Vagina (tissue), 2 donors: ENCODE measurements around the gene TMEM37. TPM values are rescaled to one million over a fixed set of nuclear protein-coding genes. Genes with fewer than 3 reads are reported as not detected.

Experiments
- DNase-seq, 2 donors: peaks; one replicate each; pipeline ENCODE4 v3.0.0-alpha.2; 2017; ENCODE audit errors: extremely low spot score in 2 of 2
- H3K27ac ChIP-seq: fragments of 200-600 bp; sonication (generic); one replicate; pipeline ENCODE4 v1.5.1; 2019
- H3K27me3 ChIP-seq: fragments of 200-600 bp; sonication (generic); one replicate; pipeline ENCODE4 v1.5.1; 2019
- H3K36me3 ChIP-seq, 2 donors: fragments of 200-600 bp; sonication (generic); one replicate each; pipeline ENCODE4 v1.5.1; 2017 to 2019
- H3K4me1 ChIP-seq: fragments of 200-600 bp; sonication (generic); one replicate; pipeline ENCODE4 v1.5.1; 2019
- H3K4me3 ChIP-seq, 2 donors: fragments of 200-600 bp; sonication (generic); 1 replicate in 1 of 2; 2 replicates in 1 of 2; pipeline ENCODE4 v1.5.1; 2016 to 2019
- H3K9me3 ChIP-seq: fragments of 200-600 bp; sonication (generic); one replicate; pipeline ENCODE4 v1.5.1; 2019
- POLR2A ChIP-seq, 2 donors: fragments of 450-650 bp; IDR thresholded peaks; one replicate each; pipeline ENCODE4 v1.6.1; 2017; ENCODE audit warnings: antibody characterized with exemption in 2 of 2, mild to moderate bottlenecking in 2 of 2, moderate library complexity in 2 of 2
- POLR2AphosphoS5 ChIP-seq, 2 donors: sonication (generic); formaldehyde crosslinking; IDR thresholded peaks; one replicate each; pipeline ENCODE4 v1.9.0; 2017; ENCODE audit warnings: antibody characterized with exemption in 2 of 2, mild to moderate bottlenecking in 2 of 2, low read depth in 1 of 2; ENCODE audit not compliant: insufficient read depth in 1 of 2
- intact Hi-C: fragments of 100-400 bp; cut with DNase I; formaldehyde crosslinking; loops from one replicate; pipeline ENCODE4 v1.15.1; 2023
- total RNA-seq: library from RNA; depleted of rRNA; stranded (reverse); fragments of >200 nt; gene quantifications from one replicate; pipeline ENCODE4 v1.2.3, GENCODE V29; 2016
- TF ChIP-seq, protein P1 (sequence below), 3 experiments: fragments of 450-650 bp in 2 of 3; fragments of 200-600 bp in 1 of 3; sonication (generic) in 1 of 3; IDR thresholded peaks; one replicate each; pipeline ENCODE4 v1.5.1; 2017 to 2019; ENCODE audit warnings: antibody characterized with exemption in 3 of 3, mild to moderate bottlenecking in 2 of 3, moderate library complexity in 2 of 3

Gene TMEM37
- total RNA-seq, 1 donor from 2014 or later, result 3.2 TPM

DNA sequence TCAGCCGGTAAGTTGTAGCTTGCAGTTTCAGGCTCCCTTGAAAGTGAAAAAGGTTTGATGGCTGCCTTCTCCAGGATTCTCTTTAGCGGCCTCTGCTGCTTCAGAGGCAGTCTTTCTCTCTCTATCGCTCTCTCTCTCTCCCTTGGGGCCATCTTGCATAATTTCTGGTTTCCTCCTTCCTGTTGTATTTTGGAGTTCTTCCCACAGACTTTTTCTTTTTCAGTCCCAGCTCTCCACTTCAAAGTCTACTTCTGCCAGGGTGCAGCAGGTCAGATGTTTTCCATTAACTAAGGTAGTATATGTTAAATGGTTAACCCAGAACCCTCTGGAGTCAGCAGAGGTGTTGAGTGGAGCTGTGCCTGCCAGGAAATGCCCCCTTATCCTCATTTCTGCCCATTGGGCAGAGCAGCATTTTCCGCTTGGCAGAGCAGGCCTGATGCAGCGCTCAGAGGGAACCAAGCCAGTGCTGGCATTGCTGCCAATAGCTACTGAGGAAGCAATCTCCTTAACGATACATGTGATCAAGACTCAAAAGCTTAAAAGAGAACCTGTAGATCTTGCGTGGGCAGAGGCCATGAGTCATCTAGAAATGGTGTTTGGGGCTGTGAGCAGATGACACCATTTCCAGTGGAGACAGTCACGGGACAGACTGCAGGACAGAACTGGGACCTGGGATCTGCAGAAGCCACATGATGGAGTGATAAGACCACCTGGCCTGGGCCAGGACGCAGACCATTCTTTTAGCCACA lies 44.1 kb upstream of the TMEM37 start:
- Histone ChIP-seq H3K36me3 (no peaks in the 10 kb centered on the region), H3K9me3 (no peaks in the 10 kb centered on the region), H3K27me3 (no peaks in the 10 kb centered on the region), H3K4me1 (peaks cover 47% of the 10 kb centered on the region), H3K27ac (peak overlapping the region; percentile 45), H3K4me3 (no peak overlapping the region)
- TF ChIP-seq POLR2AphosphoS5 (IDR thresholded peaks at IDR 0.05; ENCODE audit: insufficient read depth in 1 of 2, low read depth in 1 of 2), result peak; percentile 47 to 58
- TF ChIP-seq, protein P1, sequence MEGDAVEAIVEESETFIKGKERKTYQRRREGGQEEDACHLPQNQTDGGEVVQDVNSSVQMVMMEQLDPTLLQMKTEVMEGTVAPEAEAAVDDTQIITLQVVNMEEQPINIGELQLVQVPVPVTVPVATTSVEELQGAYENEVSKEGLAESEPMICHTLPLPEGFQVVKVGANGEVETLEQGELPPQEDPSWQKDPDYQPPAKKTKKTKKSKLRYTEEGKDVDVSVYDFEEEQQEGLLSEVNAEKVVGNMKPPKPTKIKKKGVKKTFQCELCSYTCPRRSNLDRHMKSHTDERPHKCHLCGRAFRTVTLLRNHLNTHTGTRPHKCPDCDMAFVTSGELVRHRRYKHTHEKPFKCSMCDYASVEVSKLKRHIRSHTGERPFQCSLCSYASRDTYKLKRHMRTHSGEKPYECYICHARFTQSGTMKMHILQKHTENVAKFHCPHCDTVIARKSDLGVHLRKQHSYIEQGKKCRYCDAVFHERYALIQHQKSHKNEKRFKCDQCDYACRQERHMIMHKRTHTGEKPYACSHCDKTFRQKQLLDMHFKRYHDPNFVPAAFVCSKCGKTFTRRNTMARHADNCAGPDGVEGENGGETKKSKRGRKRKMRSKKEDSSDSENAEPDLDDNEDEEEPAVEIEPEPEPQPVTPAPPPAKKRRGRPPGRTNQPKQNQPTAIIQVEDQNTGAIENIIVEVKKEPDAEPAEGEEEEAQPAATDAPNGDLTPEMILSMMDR (IDR thresholded peaks at IDR 0.05), result no peak
- DNase-seq, result peak in 1 of 2 donors; percentile 87
- intact Hi-C loops, result no loop called here

DNA sequence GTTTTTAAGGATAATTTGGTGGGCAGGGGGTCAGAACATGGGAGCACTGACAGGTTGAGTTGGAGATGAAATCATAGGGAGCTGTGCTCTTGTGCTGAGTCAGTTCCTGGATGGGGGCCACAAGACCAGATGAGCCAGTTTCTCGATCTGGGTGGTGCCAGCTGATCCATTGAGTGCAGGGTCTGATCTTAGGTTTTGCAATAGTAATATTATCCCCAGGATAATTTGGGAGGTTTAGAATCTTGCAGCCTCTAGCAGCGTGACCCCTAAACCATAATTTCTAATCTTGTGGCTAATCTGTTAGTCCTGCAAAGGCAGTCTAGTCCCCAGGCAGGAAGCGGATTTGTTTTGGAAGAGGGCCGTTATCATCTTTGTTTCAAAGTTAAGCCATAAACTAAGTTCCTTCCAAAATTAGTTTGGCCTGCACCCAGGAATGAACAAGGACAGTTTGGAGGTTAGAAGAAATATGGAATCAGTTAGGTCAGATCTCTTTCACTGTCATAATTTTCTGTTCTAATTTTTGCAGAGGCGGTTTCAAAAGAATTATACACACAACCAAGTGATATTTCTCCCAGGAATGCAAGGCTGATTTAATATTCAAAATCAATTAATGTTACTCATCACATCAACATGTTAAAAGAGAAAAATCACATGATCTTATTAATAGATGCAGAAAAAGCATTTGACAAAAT lies 41.9 kb upstream of the TMEM37 start:
- H3K4me3 ChIP-seq, result no peak overlapping the region
- intact Hi-C loops, result no loop called here
- H3K27me3 ChIP-seq, result no peaks in the 10 kb centered on the region
- TF ChIP-seq, protein P1 (IDR thresholded peaks at IDR 0.05), result no peak
- TF ChIP-seq POLR2AphosphoS5 (IDR thresholded peaks at IDR 0.05; ENCODE audit: insufficient read depth in 1 of 2, low read depth in 1 of 2) (peak in 1 of 2 donors; percentile 14), POLR2A (IDR thresholded peaks at IDR 0.05) (no peak)
- no peaks in the 10 kb centered on the region for H3K36me3 ChIP-seq
- H3K9me3 ChIP-seq, result no peaks in the 10 kb centered on the region
- no peak overlapping the region for H3K27ac ChIP-seq
- H3K4me1 ChIP-seq, result peaks cover 35% of the 10 kb centered on the region
- DNase-seq, result peak in 1 of 2 donors; percentile 77

DNA sequence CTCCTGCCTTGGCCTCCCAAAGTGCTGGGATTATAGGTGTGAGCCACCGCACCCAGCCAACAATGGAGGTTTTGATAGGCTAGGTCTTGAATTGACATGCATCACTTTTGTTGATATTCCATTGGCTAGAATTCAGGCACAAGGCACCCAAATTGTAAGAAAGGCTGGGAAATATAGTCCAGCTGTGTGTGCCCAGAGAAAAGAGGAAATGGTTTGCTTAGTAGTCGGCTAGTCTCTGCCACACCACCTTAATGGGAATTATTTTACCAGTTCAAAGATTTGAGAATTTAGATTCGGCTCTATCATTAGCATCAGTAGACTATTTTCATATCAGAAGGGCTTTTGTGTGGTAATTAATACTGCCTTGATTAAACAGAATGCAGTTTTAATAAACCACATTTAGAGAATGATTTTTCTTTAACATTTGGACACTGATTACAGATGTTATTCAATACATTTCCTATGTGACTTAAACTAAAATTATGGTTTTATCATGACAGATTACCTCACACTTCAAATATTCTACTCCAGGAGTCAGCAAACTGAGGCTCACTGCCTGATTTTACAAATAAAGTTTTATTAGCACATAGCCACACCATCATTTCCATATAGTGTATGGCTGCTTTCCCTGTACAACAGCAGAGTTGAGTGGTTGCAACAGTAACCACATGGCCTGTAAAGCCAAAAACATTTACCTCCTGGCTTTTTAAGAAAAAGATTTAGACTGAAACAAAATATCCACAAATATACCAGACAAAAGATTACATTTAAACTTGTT lies 37.5 kb upstream of the TMEM37 start:
- Histone ChIP-seq H3K9me3 (no peaks in the 10 kb centered on the region), H3K27me3 (no peaks in the 10 kb centered on the region), H3K4me3 (no peak overlapping the region), H3K27ac (no peak overlapping the region), H3K36me3 (no peaks in the 10 kb centered on the region), H3K4me1 (peaks cover 14% of the 10 kb centered on the region)
- TF ChIP-seq POLR2A (IDR thresholded peaks at IDR 0.05) (no peak), POLR2AphosphoS5 (IDR thresholded peaks at IDR 0.05; ENCODE audit: insufficient read depth in 1 of 2, low read depth in 1 of 2) (no peak)
- TF ChIP-seq, protein P1 (IDR thresholded peaks at IDR 0.05), result no peak
- intact Hi-C loops, result no loop called here
- no peak for DNase-seq

DNA sequence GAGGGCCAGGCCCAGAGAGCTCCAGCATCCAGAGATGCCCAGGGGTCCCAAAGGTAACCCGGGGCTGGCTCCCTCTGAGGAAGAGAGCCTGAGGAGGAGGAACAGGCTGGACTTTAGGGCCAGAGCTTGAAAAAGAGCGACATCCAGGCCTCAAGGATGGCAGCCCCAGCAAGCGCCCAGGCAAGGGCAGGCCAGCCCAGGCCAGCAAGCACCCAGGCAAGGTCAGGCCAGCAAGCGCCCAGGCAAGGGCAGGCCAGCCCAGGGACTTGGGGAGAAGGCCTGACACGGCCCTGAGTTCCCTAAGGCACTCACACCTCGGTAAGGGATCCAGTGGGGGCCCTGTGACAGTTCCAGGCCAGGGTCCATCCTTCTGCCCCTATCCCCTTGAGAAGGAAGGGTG lies 34.5 kb upstream of the TMEM37 start:
- Histone ChIP-seq H3K27me3 (no peaks in the 10 kb centered on the region), H3K36me3 (no peaks in the 10 kb centered on the region), H3K4me1 (no peaks in the 10 kb centered on the region), H3K27ac (no peak overlapping the region), H3K4me3 (no peak overlapping the region), H3K9me3 (no peaks in the 10 kb centered on the region)
- no peak for DNase-seq
- TF ChIP-seq, protein P1 (IDR thresholded peaks at IDR 0.05), result no peak
- no peak for TF ChIP-seq POLR2A (IDR thresholded peaks at IDR 0.05)
- TF ChIP-seq POLR2AphosphoS5 (IDR thresholded peaks at IDR 0.05; ENCODE audit: insufficient read depth in 1 of 2, low read depth in 1 of 2), result no peak
- intact Hi-C loops, result no loop called here
